ENCODE results near the gene NKD2.

GRCh38 chr5:1013948-1014301 lies 5.3 kb downstream of the NKD2 start:
- TF ChIP-seq CTCF (IDR thresholded peaks at IDR 0.05 in 8 of 11, conservative IDR thresholded peaks at IDR 0.05 in 3 of 11) (no peak), POLR2A (IDR thresholded peaks at IDR 0.05) (no peak), POLR2AphosphoS5 (IDR thresholded peaks at IDR 0.05) (no peak)
